HG02938 (cell line): ENCODE measurements around the gene FOXB2.
A peak's percentile ranks its signal among the peaks of the same experiment; 100 is the strongest.
"Not testable (repeated sequence)": the region's sequence is repeated elsewhere in the genome, so short reads cannot be mapped to it uniquely, and the experiment has no call there.

Source experiments
- ATAC-seq: cut with Tn5 transposase; IDR thresholded peaks from one replicate; pipeline ENCODE4 v1.9.1; 2021; ENCODE audit warnings: mild to moderate bottlenecking, moderate library complexity; ENCODE audit not compliant: unreplicated experiment

Gene FOXB2

DNA sequence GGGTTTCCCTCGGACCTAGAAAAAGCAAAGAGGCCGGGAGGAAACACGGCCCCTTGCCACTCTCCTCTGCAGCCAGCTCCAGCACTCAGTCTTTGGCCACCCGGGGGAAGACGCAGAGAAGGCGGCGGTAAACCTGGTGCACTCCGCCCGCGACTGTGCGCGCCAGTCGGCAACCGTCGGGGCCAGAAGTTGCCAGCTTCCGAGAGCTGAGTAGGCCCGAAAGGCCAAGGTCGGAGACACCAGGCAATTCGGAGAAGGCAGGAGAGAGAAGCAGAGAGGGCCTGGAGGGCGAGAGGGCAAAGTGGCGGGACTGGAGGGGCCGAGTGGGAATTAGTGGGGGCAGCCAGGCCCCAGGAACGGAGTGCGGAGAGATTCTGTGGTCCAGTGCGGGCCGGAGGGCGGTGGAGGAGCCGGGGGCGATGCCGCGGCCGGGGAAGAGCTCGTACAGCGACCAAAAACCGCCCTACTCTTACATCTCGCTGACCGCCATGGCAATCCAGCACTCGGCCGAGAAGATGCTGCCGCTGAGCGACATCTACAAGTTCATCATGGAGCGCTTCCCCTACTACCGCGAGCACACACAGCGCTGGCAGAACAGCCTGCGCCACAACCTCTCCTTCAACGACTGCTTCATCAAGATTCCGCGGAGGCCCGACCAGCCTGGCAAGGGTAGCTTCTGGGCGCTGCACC, at the start of gene FOXB2:
Gene FOXB2 (plus strand): TSS at position 420 of the 690 bp plus-strand sequence. CDS start 0 bp downstream, at position 420.
- ATAC-seq = no peak

DNA sequence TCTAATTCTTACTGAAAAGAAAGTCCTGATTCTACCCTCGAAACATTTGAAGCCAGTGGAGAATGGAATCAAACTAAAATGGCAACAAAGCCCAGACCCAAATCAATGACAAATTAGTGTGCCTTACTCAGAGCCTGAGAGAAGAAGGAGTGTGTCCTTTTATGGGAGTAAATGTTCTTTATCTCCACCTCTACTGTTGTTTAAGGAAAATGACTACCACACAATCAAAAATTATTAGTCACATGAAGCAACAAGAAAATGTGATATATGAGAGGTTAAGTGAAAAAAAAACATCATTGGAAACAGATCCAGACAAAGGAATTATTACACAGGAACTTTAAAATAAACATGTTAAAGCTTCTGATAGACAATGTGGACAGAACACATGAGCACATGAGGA, 49.7 kb upstream of the FOXB2 start:
- ATAC-seq = no peak

DNA sequence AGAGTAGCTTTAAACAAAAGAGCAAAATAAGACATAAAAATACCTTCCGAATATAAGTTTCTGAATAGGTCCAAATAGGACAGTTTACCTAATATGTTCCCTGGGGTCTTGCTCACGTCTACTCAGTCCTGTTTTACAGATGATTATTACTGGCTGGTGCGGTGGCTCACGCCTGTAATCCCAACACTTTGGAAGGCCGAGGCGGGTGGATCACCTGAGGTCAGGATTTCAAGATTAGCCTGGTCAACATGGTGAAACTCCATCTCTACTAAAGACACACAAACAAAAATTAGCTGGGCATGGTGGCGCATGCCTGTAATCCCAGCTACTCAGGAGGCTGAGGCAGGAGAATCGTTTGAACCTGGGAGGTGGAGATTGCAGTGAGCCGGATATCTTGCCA, 40.6 kb upstream of the FOXB2 start:
- ATAC-seq = not testable (repeated sequence)

DNA sequence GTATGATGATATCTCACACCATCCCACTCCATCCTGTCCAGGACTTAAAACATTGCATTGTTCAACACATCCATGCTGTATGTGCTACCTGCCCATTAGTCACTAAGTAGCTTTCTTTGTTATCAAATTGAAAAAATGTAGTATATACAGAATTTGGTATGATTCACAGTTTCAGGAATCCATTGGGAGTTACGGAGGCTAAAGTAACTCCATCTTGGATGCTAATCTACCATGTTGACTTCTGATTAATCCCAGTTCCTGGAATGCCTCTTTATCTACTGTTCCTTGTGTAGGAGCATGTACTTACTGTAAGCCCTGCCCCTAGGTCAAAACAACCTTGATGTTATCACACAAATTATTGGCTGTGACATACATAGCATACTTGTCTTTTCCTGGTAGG, 38.9 kb upstream of the FOXB2 start:
- no peak for ATAC-seq

DNA sequence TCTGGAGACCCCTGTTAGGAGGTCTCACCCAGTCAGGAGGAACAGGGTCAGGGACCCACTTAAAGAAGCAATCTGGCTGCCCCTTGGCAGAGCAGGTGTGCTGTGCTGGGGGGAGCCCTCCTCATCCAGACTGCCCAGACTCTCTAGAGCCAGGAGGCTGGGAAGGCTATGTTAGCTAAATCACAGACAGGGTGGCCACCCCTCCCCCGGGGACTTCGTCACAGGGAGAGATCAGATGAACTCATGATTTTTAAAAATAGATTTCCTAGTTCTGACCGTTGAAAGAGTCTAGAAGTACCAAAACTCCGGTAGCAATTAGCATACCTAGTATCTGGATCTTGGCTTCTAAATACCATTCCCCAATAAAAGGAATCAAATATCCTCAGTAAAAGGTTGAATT, 35.0 kb upstream of the FOXB2 start:
- no peak for ATAC-seq

DNA sequence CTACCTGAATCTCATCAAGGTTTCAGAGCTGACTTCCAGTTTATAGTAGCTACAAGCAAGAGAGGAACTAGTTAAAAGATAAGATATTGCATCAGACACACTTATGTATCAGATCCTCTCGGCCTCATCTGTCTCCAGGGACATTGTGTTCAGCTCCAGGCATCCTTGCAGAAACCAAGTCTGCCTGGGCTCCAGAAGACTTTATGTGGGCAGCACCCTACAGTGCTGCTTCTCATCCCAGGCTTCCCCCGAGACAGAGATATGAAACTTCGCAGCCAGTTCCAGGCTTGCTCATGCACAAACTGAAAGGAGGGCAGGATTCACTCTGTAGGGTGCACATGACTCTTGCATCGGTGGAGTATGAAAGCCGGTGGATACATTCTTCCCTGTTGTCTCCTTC, 33.9 kb upstream of the FOXB2 start:
- ATAC-seq = no peak

DNA sequence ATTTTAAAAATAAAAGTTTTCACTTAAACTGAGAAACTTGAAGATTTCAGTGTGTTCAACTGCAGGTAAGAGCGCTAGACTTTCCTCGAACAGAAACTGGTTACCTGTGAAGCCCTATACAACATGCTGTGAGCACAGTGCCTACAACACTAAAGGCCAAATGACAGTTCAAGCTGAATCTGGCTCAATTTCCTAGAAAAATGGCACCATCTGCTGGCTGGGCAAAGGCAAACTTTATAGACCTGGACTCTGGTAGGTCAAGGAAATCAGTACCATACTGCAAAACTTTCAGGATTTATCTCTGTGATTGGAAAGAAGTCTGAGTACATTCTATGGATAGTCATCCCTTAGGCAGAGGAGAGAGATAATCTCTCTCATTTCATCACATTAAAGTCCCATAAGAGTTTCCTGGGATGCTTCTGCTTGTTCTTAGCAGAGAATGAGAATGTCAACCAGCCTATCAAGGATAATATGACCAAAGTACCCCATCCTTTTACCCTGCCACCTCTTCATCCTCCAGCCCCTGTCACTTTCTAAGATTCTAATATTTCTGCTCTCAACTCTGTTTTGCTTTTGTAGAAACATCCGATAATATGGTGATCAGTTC, 31.8 kb upstream of the FOXB2 start:
- ATAC-seq = no peak

DNA sequence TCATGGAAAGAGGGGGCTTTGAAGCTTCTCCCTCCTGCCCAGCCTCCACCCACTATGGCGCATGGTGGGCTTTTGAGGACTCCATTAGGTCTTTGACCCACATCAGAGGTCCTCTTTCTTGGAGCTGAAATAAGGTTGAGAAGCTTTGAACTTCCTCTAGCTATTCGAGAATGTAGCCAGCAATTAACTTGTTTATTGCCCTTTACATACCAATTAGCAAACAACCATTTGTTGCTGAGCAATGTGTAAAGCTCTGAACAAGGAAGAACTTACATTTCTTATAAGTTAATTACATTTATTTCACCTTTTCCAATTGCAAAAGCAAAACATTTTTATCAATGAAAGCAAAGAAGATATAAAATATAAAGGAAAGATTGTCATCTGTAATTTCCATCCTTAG, 30.5 kb upstream of the FOXB2 start:
- ATAC-seq = no peak

DNA sequence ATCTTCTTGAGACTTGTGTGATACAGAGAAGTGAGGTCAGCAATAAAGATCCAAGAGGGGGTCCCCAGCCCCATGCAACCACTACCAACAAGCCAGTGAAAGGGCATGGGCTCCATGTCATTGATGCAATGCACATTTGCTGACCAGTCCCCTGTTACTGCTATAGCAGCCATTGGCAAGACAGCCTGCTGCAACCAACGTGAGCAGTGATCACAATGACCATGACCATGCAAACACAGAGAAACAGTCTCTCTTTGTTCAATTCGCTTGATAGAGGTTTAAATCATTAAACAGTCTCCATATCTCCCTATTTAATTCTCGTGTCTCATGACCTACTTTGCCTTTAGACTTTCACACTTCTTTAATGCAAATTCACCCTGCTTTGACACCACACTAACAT, 30.0 kb upstream of the FOXB2 start:
- no peak for ATAC-seq

DNA sequence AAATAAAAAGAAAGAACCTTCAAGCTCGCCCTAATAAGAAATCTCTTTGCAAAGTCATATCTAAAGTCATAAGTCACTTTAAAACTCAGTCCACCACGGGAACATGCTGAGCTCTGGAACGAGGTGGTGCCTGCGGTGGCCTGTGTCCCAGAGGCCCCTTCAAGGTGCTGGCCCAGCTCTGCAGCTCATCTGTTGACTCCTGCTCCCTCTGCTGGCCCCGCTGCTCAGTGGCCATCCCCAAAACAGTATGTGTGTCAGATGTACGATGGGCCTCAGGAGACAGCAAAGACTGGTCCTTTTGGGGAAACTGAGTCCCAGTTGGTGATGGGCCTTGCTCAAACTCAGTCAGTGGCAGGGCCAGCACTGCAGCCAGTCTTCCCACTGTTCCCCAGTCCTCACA, 22.8 kb upstream of the FOXB2 start:
- ATAC-seq = no peak

DNA sequence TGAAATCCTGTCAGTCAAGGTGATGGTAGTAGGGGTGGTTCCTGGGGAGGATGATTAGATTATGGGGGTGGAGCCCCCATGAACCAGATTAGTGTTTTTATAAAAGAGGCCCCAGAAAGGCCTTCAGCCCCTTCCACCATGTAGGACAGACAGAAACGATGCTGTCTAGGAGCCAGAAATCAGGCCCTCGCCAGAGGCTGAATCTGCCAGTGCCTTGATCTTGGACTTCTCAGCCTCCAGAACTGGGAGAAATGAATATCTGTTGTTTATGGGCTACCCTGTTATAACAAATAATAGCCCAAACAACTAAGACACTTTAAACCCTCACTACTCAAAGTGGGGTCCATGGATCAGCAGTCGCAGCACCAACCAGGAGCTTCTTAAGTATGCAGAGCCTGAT, 20.2 kb upstream of the FOXB2 start:
- ATAC-seq = no peak

DNA sequence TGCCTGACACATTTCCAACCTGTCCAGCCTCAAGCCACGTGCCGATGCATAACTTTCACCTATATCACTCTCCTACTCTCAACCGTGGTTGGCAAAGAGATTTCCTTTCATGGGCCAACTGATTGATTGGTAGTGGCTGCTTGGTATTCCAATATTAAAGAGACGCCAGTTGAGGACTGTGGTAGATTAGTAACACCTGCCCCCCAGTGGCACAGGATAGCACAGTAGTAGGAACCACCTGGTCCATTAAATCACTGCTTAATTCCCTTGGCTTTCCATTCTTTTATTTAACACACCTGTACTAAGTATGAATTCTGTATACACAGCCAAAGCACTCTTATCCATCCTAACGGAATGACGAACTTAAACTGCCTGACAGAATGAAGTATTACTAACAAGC, 19.1 kb upstream of the FOXB2 start:
- ATAC-seq = no peak

DNA sequence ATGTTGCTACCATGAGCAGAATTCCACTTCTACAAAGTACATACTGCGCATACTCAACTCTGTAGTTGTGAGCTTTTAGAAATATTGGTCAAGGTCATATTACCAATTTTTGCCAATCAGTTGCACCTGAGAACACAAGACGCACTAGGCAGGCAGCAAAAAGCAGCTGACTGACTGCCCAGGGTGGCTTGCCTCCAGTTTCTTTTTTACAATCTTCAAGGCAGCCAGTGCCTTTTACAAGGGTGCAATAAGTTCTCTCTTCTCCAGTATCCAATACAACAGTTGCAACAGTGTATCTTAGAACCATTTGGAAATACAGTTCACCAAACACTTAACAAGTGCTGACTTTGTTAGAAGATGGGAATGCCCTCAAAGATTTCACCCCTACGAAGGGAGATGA, 16.1 kb upstream of the FOXB2 start:
- ATAC-seq = no peak

DNA sequence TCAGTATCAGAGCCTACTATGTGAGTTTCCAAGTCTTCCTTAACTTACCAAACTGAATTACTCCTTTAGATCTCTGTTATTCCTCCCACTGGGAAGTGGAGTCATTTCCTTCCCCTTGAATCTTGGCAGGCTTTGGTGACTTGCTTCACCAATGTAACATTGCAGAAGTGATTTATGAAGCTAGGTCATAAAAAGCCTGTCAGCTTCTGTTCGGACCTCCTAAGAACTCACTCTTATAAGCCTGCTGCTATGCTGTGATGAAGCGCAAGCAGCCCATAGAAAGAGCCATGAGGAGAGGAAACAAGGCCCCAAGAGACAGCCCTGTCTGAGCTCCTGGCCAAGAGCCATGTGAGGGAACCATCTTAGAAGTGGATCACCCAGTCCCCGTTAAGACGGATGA, 14.2 kb upstream of the FOXB2 start:
- no peak for ATAC-seq

DNA sequence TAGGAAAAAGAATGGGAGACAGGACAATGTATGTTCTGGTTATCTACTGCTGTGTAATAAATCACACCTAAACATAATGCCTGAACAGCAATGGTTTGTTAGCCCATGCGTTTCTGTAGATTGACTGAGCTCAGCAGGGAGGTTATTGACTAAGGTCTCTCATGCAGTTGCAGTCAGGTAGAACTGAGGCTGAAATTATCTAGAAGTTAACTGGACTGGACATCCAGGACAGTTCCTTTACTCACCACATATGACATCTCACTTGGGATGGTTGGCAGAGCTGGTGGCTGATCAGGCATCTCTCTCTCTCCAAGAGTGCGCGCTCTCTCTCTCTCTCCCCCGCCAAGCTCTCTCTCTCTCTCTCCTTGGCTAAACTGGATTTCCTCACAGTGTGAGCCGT, 8.9 kb upstream of the FOXB2 start:
- no peak for ATAC-seq

DNA sequence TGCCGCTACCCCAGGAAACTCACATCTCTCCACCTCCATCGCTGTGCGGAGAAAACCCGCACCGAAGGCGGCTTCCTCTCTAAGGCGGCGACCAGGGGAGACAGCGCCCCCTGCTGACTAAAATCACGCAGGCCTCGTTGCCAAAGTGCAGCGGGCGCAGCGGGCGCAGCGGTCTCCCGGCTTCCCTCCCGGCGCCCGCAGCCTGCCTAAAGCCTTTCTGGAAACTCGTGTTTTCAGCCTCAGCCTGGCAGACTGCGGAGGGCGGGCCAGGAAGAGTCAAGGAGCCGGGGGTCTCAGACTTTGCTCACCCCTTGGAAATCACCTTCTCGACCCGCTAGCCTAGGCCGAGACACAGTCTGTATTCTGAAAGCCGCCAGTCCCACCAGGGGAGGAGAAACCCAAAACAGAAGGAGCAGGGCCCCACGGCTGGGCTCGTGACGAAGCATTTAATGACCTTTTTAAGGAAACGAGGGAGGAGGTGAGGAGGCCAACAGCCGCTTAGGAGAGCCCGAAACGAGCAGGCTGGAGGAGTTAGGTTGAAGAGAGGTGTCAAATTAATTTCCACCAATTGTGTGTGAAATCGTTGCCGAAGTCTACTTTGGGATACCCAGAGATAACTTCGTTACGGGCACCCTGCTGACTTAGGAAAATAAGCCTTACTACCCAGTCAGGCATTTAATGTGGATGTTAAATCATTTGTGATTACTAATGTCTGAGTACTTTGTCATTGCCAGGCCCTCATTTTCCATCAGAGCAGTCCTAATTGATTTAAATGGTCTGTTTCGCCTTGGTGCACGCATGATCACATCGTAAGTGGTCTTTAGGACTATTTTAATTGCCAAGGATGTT, 7.3 kb upstream of the FOXB2 start:
- ATAC-seq = peak; percentile 63

DNA sequence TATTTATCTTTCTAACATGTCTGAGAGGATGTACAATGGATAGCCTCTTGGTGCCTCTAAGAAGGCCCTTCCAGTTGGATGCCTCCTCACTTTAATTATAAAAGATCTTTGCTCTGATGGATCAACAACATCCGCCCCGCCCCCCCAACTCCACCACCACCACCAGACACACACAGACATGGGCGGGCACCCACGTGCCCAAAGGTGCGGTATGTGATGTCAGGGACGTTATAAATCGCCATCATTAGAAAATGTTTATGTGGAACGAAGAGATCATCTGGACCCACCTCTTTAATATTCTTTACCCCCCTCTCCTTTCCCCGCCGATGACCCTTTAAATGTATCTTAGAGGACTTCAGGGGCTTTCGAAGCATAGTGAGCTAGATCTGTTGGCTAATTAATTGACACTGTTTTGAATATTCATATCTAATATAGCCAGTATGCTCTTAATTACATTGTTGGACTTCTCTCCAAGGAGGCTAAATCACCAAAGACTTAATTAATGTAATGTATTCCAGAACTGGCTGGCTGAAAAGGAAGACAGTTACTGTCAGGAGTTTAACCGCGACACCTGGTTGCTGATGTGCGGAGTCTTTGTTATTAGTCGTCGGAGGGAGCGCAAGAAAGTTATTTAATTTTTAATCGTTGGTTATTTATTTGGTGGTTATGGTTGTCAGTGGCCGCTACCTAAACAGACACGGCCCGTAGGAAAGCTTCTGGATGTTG, 6.1 kb upstream of the FOXB2 start:
- ATAC-seq = no peak

DNA sequence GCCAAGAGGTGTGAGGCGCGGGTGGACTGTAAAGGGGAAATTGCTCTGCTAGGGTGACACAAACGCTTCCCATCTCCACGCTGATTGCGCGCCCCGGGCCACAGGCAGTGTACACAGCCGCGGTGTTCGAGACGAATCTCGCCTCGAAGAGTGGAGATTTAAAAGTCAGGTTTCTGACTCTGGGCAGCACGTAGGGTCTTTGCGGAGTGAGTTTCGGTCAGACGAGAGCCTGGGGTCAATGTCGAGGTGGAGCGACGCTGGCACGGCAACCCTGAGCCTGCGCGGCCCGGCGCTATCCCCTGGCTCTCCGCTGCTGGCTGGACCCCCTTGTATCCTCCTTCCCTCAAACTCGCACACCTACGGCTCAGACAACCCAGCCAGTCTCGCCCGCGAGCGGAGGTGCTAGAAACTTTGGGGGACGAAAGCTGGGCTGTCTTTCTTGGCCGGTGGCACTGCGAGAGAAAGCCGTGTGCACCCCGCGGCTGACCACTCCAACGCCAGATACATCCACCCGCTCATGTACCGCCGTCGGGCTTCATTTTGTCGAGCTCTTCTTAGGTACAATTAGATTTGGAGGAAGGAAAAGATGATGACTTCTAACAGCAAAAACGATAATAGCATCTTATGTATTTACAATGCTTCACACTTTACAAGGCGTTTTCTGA, 5.4 kb upstream of the FOXB2 start:
- no peak for ATAC-seq

DNA sequence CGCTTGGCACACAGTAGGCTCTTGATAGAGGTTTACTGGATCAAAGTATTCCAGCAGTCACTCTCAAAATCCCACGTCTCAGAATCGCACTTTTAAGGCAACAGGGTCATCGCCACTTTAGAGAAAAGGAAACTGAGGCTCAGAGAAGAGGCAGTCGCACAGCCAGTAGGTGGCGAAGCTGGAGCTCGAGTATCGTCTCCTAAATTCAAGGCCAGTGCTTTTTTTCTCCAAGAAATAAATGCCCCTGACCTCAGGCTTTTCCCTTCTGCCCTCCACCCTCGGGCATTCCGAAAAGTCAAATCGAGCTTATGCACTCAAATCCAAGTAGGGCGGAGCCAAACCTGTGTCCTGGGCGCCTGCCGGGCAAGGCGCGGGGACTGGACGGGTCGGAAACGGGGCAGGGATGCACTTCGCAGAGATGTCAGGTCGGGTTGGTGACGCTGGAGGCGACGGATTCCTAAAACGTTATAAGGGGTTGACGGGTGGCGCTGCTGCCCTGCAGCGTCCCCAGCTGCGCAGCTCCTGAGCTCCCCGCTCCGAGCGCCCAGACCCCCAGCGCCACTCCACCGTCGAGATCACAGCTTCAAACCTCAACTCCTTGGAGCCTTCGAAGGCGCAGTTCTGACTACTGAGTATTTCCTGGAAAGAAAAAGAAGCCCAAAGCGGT, 4.7 kb upstream of the FOXB2 start:
- no peak for ATAC-seq

DNA sequence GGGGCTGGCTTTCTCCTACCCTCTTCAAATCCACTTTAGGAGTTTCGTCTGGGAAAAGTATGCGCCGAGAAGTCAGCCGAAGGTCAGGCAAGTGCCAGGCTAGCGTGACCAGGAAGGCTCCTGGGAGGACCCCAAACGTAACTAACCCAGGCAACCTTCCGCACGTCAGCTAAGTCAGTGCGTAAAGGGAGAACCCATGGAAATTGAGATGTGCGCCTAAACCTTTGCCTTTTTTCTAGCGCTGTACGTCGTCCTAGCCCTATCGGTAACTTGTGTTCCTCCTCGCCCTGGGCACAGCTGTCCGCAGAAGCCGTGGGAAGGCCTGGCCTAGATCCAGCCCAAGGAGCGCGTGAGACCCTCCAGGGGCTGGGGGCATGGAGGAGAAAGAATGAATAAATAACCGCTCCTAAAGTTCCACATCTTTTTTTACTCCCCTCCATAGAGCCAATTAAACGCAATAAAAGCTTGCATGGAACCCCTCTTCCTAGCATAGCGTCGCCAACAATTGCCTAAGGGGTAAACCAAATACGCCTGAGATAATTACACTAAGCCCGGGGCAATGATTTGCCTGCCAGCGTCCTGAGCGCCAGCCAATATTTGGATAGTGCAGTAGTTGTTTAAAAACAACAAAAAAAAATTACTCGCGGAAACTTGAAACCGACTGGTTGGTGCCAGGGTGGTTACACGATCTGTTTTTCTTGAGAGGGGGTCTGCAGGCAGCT, 4.0 kb upstream of the FOXB2 start:
- no peak for ATAC-seq
